Upper lobe of right lung (tissue), 1 donor: Measurements from ENCODE around the gene TMEM255B. TPM values are rescaled to one million over a fixed set of nuclear protein-coding genes. Genes with fewer than 3 reads are reported as not detected.

Experiments
- ATAC-seq: fragments of 200-7000 bp; cut with Tn5 transposase; one replicate; pipeline ENCODE4 v1.9.1; 2020; ENCODE audit warnings: mild to moderate bottlenecking, moderate library complexity
- DNase-seq: peaks from one replicate; pipeline ENCODE4 v3.0.0-alpha.2; 2020
- H3K27ac ChIP-seq: fragments of 200-600 bp; one replicate; pipeline ENCODE4 v1.8.0; 2022
- H3K27me3 ChIP-seq: fragments of 200-600 bp; one replicate; pipeline ENCODE4 v1.8.0; 2022; ENCODE audit warnings: mild to moderate bottlenecking
- H3K36me3 ChIP-seq: fragments of 200-600 bp; one replicate; pipeline ENCODE4 v1.8.0; 2022
- H3K4me1 ChIP-seq: fragments of 200-600 bp; one replicate; pipeline ENCODE4 v1.8.0; 2022
- H3K4me3 ChIP-seq: fragments of 200-600 bp; one replicate; pipeline ENCODE4 v1.8.0; 2022; ENCODE audit warnings: mild to moderate bottlenecking
- H3K9me3 ChIP-seq: fragments of 200-600 bp; one replicate; pipeline ENCODE4 v1.8.0; 2022
- CTCF ChIP-seq: fragments of 200-600 bp; IDR thresholded peaks from one replicate; pipeline ENCODE4 v1.8.0; 2022; ENCODE audit warnings: antibody characterized with exemption
- intact Hi-C: fragments of 100-400 bp; cut with DNase I; formaldehyde crosslinking; loops from one replicate; pipeline ENCODE4 v1.11.0; 2022
- total RNA-seq: library from RNA; stranded (reverse); fragmentation: NEBNext Ultra II Directional; extraction: Animal tissue kit (Norgen Biotek cat#: 25700); gene quantifications from one replicate; pipeline ENCODE4 v1.2.1, GENCODE V29; 2021
- donor health status: DM: no; HTN: yes; CAD: no; lungs with severe emphysema.

Gene TMEM255B
- total RNA-seq, 1 donor from 2014 or later, result 43.6 TPM

GRCh38 chr13:113816254-113816929, 57.4 kb downstream of the TMEM255B start:
- DNase-seq (no peak), ATAC-seq (no peak)
- Histone ChIP-seq H3K36me3 (no peaks in the 10 kb centered on the region), H3K27ac (peak overlapping the region; percentile 3), H3K4me1 (peaks cover 51% of the 10 kb centered on the region), H3K4me3 (no peak overlapping the region), H3K27me3 (no peaks in the 10 kb centered on the region), H3K9me3 (no peaks in the 10 kb centered on the region)
- intact Hi-C loops, result no loop called here
- TF ChIP-seq CTCF, result no peak

DNA sequence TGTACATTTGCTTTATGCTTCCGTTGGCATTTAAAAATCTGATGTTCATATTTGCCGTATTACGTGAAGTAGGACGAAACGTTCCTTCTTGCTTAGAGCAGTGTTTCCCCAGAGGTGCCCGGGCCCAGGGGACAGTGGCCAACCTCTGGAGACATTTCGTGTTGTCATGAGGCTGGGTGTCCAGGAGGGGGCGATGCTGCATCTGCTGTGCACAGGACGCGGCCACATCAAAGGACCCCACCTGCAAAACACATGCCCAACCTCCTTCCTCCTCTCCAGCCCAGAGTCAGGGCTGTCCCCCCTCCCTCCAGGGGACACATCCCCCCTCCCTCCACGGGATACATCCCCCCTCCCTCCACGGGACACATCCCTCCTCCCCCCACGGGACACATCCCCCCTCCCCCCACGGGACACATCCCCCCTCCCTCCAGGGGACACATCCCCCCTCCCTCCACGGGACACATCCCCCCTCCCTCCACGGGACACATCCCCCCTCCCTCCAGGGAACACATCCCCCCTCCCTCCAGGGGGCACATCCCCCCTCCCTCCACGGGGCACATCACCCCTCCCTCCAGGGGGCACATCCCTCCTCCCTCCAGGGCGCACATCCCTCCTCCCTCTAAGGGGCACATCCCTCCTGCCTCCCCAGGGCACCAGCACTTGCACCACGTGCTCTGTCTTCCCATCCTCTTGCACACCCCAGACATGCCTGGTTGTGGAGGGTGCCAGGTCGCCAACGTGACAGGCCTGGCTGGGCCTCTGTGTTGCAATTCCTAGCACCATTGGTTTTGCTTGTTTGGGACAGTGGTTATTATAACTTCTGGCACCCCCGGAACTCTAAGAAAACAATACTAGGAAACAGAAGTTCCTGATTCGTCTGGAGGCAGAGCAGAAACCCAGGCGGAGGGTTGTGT, 58.2 kb downstream of the TMEM255B start:
- ATAC-seq, result peak; percentile 65
- intact Hi-C loops, result no loop called here
- H3K27ac ChIP-seq, result peak overlapping the region; percentile 36
- H3K4me3 ChIP-seq, result no peak overlapping the region
- peaks cover 59% of the 10 kb centered on the region for H3K4me1 ChIP-seq
- peak; percentile 87 for TF ChIP-seq CTCF
- H3K9me3 ChIP-seq, result no peaks in the 10 kb centered on the region
- no peaks in the 10 kb centered on the region for H3K27me3 ChIP-seq
- DNase-seq, result peak; percentile 92
- H3K36me3 ChIP-seq, result no peaks in the 10 kb centered on the region

GRCh38 chr13:113817860-113818691, 59.0 kb downstream of the TMEM255B start:
- Histone ChIP-seq H3K4me3 (no peak overlapping the region), H3K27me3 (no peaks in the 10 kb centered on the region), H3K4me1 (peaks cover 59% of the 10 kb centered on the region), H3K9me3 (no peaks in the 10 kb centered on the region), H3K36me3 (peaks cover 3% of the 10 kb centered on the region), H3K27ac (peak overlapping the region; percentile 36)
- DNase-seq, result no peak
- TF ChIP-seq CTCF, result no peak
- intact Hi-C loops, result no loop called here
- no peak for ATAC-seq

DNA sequence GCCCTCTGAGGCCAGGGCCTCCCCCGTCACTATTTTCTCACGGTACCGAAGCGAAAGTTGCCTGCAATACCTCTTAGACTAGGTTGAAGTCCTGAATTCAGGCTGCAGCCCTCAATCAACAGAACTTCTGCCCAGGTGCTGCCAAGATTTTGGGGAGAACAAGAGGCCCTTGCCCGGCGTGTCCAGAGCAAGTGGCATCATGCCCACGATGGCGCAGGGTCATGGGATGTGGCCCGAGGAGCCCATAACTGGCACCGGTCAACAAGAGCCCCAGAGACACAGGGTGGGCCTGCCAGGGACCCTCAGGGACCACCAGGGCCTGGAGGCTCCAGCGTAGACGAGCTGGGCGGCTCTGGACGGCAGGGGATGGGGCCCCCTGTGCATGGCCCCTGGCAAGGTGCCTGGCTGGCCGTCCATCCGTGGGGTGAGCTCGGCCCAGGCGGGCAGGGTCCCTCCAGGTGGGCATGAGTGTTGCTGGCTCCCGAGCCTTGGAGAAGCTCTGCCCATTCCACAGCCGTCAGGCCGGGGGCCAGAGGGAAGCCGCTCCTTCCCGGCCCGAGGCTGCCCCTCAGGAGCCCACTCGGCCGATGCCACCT, 59.8 kb downstream of the TMEM255B start:
- intact Hi-C loops, result no loop called here
- H3K9me3 ChIP-seq, result no peaks in the 10 kb centered on the region
- H3K4me1 ChIP-seq, result peaks cover 54% of the 10 kb centered on the region
- peaks cover 7% of the 10 kb centered on the region for H3K36me3 ChIP-seq
- ATAC-seq (no peak), DNase-seq (no peak)
- H3K4me3 ChIP-seq, result no peak overlapping the region
- TF ChIP-seq CTCF, result no peak
- peak overlapping the region; percentile 17 for H3K27ac ChIP-seq
- no peaks in the 10 kb centered on the region for H3K27me3 ChIP-seq

- no peak for TF ChIP-seq CTCF
- Histone ChIP-seq H3K27me3 (no peaks in the 10 kb centered on the region), H3K4me3 (no peak overlapping the region), H3K4me1 (peaks cover 49% of the 10 kb centered on the region), H3K27ac (peak overlapping the region; percentile 17), H3K9me3 (no peaks in the 10 kb centered on the region), H3K36me3 (peaks cover 7% of the 10 kb centered on the region)
- no peak for DNase-seq
- intact Hi-C loops, result no loop called here
- no peak for ATAC-seq
Measured at GRCh38 chr13:113819341-113819730, 60.3 kb downstream of the TMEM255B start.
